ENCODE measurements around the gene BCAS1. TPM values are rescaled to one million over a fixed set of nuclear protein-coding genes. Genes with fewer than 3 reads are reported as not detected.

The BCAS1 gene
- total and polyA plus RNA-seq, 10 of the 15 experiments (the other 5 are each of a cell fraction or from before 2014, with no cell fraction given): 0.21 to 1.4 (median 0.55) TPM

- RAD21 ChIA-PET (ENCODE audit: unreplicated experiment): no interaction called here
- in situ Hi-C loops (cut with MboI) (no loop called here), intact Hi-C loops (cut with micrococcal nuclease; ENCODE audit: unreplicated experiment) (no loop called here)
- no peaks in the 10 kb centered on the region for H4K20me1 ChIP-seq (ENCODE audit: control insufficient read depth, insufficient read depth)
- SMC1A ChIA-PET (ENCODE audit: uncharacterized antibody, unreplicated experiment): no interaction called here
- H3K9ac ChIP-seq (ENCODE audit: control insufficient read depth, insufficient read depth, low read length): no peak overlapping the region
- 98% methylated on average over 3 of the region's 3 CpGs for WGBS (ENCODE audit: insufficient coverage, insufficient replicate concordance, low lambda C conversion rate, missing lambda C conversion rate)
- BruUV-seq (replicated peaks): no TSS peak
- no peak for FAIRE-seq
- no peak for ATAC-seq
- H3K4me2 ChIP-seq (ENCODE audit: control insufficient read depth, insufficient read depth): no peak overlapping the region
- no peaks in the 10 kb centered on the region for H3K79me2 ChIP-seq (ENCODE audit: control insufficient read depth, insufficient read depth, low read length)
- TF ChIP-seq SMAD1 (IDR thresholded peaks at IDR 0.05; ENCODE audit: low read depth, partially characterized antibody) (no peak), PAX8 (IDR thresholded peaks at IDR 0.05) (no peak), PKNOX1 (IDR thresholded peaks at IDR 0.05) (no peak), POLR2AphosphoS2 (IDR thresholded peaks at IDR 0.05; ENCODE audit: low read depth, low read length) (no peak), ZZZ3 (IDR thresholded peaks at IDR 0.05; ENCODE audit: control insufficient read depth, insufficient read length, low read depth) (no peak), POLR2AphosphoS5 (IDR thresholded peaks at IDR 0.05; ENCODE audit: low read length) (no peak)
- H3K27me3 ChIP-seq (replicated peaks in 1 of 2; ENCODE audit: control insufficient read depth in 2 of 2, insufficient read depth in 2 of 2, low read length in 1 of 2): no peaks in the 10 kb centered on the region
- no peak overlapping the region for H3K27ac ChIP-seq (ENCODE audit: control insufficient read depth, insufficient read depth)
- no peak for DNase-seq (ENCODE audit: low read depth, low spot score)
- POLR2A ChIA-PET: no interaction called here
- H3K4me3 ChIP-seq: no peak overlapping the region
- no peaks in the 10 kb centered on the region; the same call in 2 of the 3 replicates for H3K9me3 ChIP-seq (replicated peaks; ENCODE audit: control insufficient read depth, insufficient read depth, low read length)
- no peaks in the 10 kb centered on the region for H3K36me3 ChIP-seq (ENCODE audit: control insufficient read depth in 2 of 2, insufficient read depth in 2 of 2, low read length in 1 of 2)
- CTCF ChIA-PET: no interaction called here
- peaks cover 25% of the 10 kb centered on the region for H3K4me1 ChIP-seq (ENCODE audit: control insufficient read depth, insufficient read depth, low read length)
- H2AFZ ChIP-seq (ENCODE audit: control insufficient read depth, low read depth, low read length): no peak overlapping the region
Observed at GRCh38 chr20:54085910-54086309, 15.5 kb upstream of the BCAS1 start.

GRCh38 chr20:54085425-54085824, 15.0 kb upstream of the BCAS1 start:
- Histone ChIP-seq H3K9me3 (replicated peaks; ENCODE audit: control insufficient read depth, insufficient read depth, low read length) (no peaks in the 10 kb centered on the region; the same call in 2 of the 3 replicates), H3K27ac (ENCODE audit: control insufficient read depth, insufficient read depth) (no peak overlapping the region), H2AFZ (ENCODE audit: control insufficient read depth, low read depth, low read length) (no peak overlapping the region), H3K4me2 (ENCODE audit: control insufficient read depth, insufficient read depth) (no peak overlapping the region), H3K36me3 (ENCODE audit: control insufficient read depth in 2 of 2, insufficient read depth in 2 of 2, low read length in 1 of 2) (no peaks in the 10 kb centered on the region), H3K27me3 (replicated peaks in 1 of 2; ENCODE audit: control insufficient read depth in 2 of 2, insufficient read depth in 2 of 2, low read length in 1 of 2) (no peaks in the 10 kb centered on the region), H3K4me3 (no peak overlapping the region), H3K9ac (ENCODE audit: control insufficient read depth, insufficient read depth, low read length) (no peak overlapping the region), H3K79me2 (ENCODE audit: control insufficient read depth, insufficient read depth, low read length) (no peaks in the 10 kb centered on the region), H3K4me1 (ENCODE audit: control insufficient read depth, insufficient read depth, low read length) (peaks cover 20% of the 10 kb centered on the region), H4K20me1 (ENCODE audit: control insufficient read depth, insufficient read depth) (no peaks in the 10 kb centered on the region)
- FAIRE-seq: no peak
- no peak for ATAC-seq
- CTCF ChIA-PET: interaction anchor here (1.0 kb wide), 1 partner anchor 18 kb away, joined by 3 read pairs; no protein-coding TSS in a partner anchor
- SMC1A ChIA-PET (ENCODE audit: uncharacterized antibody, unreplicated experiment): no interaction called here
- DNase-seq (ENCODE audit: low read depth, low spot score): no peak
- WGBS (ENCODE audit: insufficient coverage, insufficient replicate concordance, low lambda C conversion rate, missing lambda C conversion rate): 0% methylated on average over 1 of the region's 1 CpG
- intact Hi-C loops (cut with micrococcal nuclease; ENCODE audit: unreplicated experiment) (no loop called here), in situ Hi-C loops (cut with MboI) (no loop called here)
- no TSS peak for BruUV-seq (replicated peaks)
- POLR2A ChIA-PET: no interaction called here
- RAD21 ChIA-PET (ENCODE audit: unreplicated experiment): no interaction called here
- TF ChIP-seq MTA2 (IDR thresholded peaks at IDR 0.05; ENCODE audit: low read depth) (no peak), PKNOX1 (IDR thresholded peaks at IDR 0.05) (no peak), ZNF207 (IDR thresholded peaks at IDR 0.05; ENCODE audit: borderline replicate concordance) (no peak), ZBTB40 (IDR thresholded peaks at IDR 0.05; ENCODE audit: borderline replicate concordance) (no peak), YBX1 (IDR thresholded peaks at IDR 0.05) (no peak), BHLHE40 (IDR thresholded peaks at IDR 0.05; ENCODE audit: borderline replicate concordance in 1 of 2, low read depth in 2 of 2, low read length in 1 of 2) (no peak), HDGF (IDR thresholded peaks at IDR 0.05) (no peak)
